Heart left ventricle (tissue), 16 donors: ENCODE data around the gene PREP. TPM values are rescaled to one million over a fixed set of nuclear protein-coding genes. Genes with fewer than 3 reads are reported as not detected.
"Not testable (repeated sequence)": the region's sequence is repeated elsewhere in the genome, so short reads cannot be mapped to it uniquely, and the experiment has no call there.

Experiments used
- ATAC-seq, 4 donors: fragments of 200-7000 bp; cut with Tn5 transposase; one replicate each; pipeline ENCODE4 v1.9.1; 2020 to 2022; ENCODE audit warnings: moderate library complexity in 4 of 4, mild to moderate bottlenecking in 3 of 4, moderate number of reproducible peaks in 1 of 4
- DNase-seq, 5 donors: peaks; one replicate each; pipeline ENCODE4 v3.0.0-alpha.2; 2020
- H3K27ac ChIP-seq, 12 donors: fragments of 200-600 bp; sonication (generic) in 4 of 12; one replicate each; pipeline versions ENCODE4 v1.5.0 to v1.8.0; 2016 to 2022; ENCODE audit warnings: mild to moderate bottlenecking in 2 of 12
- H3K27me3 ChIP-seq, 9 donors: fragments of 200-600 bp; sonication (generic) in 2 of 9; one replicate each; pipeline versions ENCODE4 v1.5.1 to v1.8.0; 2016 to 2022; ENCODE audit warnings: mild to moderate bottlenecking in 3 of 9
- H3K36me3 ChIP-seq, 9 donors: fragments of 200-600 bp; sonication (generic) in 2 of 9; one replicate each; pipeline versions ENCODE4 v1.5.0 to v1.8.0; 2018 to 2022; ENCODE audit warnings: mild to moderate bottlenecking in 2 of 9
- H3K4me1 ChIP-seq, 12 donors: fragments of 200-600 bp; sonication (generic) in 4 of 12; one replicate each; pipeline versions ENCODE4 v1.5.0 to v1.8.0; 2016 to 2022; ENCODE audit warnings: mild to moderate bottlenecking in 3 of 12
- H3K4me3 ChIP-seq, 12 donors: fragments of 200-600 bp; sonication (generic) in 4 of 12; one replicate each; pipeline versions ENCODE4 v1.5.0 to v1.8.0; 2017 to 2022; ENCODE audit warnings: mild to moderate bottlenecking in 9 of 12, moderate library complexity in 4 of 12
- H3K9me3 ChIP-seq, 12 donors: fragments of 200-600 bp; sonication (generic) in 4 of 12; one replicate each; pipeline versions ENCODE4 v1.5.0 to v1.8.0; 2016 to 2022; ENCODE audit warnings: mild to moderate bottlenecking in 1 of 12
- CTCF ChIP-seq, 12 donors: fragments of 200-600 bp; sonication (generic) in 4 of 12; IDR thresholded peaks; one replicate each; pipeline versions ENCODE4 v1.5.0 to v1.8.0; 2018 to 2022; ENCODE audit warnings: antibody characterized with exemption in 12 of 12, mild to moderate bottlenecking in 5 of 12
- POLR2A ChIP-seq, 2 donors: fragments of 450-650 bp; IDR thresholded peaks; one replicate each; pipeline ENCODE4 v1.6.1; 2017; ENCODE audit warnings: antibody characterized with exemption in 2 of 2, mild to moderate bottlenecking in 2 of 2, moderate library complexity in 2 of 2
- WGBS, 4 donors: extraction: QIAGEN DNeasy Blood & Tissue Kit in 2 of 4; methylation state at CpG; one replicate each; pipeline versions ENCODE4 v1.1.5 to v1.1.7; 2013 to 2018; 5-methylcytosine and 5-hydroxymethylcytosine counted together
- intact Hi-C, 10 donors: fragments of 100-400 bp; cut with DNase I; formaldehyde crosslinking; loops; one replicate each; pipeline versions ENCODE4 v1.11.1 to v1.14.2; 2022
- polyA plus RNA-seq, 2 donors: library from polyadenylated mRNA; stranded (reverse); fragments of 200-250 nt; gene quantifications; one replicate each; pipeline ENCODE4 v1.2.3, GENCODE V29; 2013
- total RNA-seq, 9 donors: library from RNA; depleted of rRNA in 2 of 9; stranded (reverse); fragments of >200 nt in 2 of 9; fragmentation: NEBNext Ultra II Directional in 3 of 9; extraction: Animal tissue kit (Norgen Biotek cat#: 25700) in 3 of 9; gene quantifications; one replicate each; pipeline versions ENCODE4 v1.1.0 to v1.2.4, GENCODE V29; 2016 to 2023
- donor health status: ischemic (EF 13 %, LVEDD 7.1; RV severe dilation, severe dysfunction).
- donor health status: healthy with polysubstance abuse.
- donor health status: DM: no; HTN: yes; CAD: no.
- donor health status: DM: no; HTN: no; CAD: no.
- donor health status: ischemic (EF 25% LVEDD 6.9; RV normal size, moderate dysfunction).
- donor health status: ischemic (EF 25% LVEDD 5.7; RV mildly dilated, moderate dysfunction).
- donor health status: healthy.
- donor health status: DM: yes; HTN: yes; CAD: no.
- donor health status: ischemic (EF 35%, LVEDD 5.7; RV mildly dilated, moderate dysfunction).
- donor health status: nonischemic (EF 11% LVEDD 7.7; RV severe dilation, severe dysfunction).
- donor health status: DM: yes; HTN: yes; CAD: no.
- donor health status: PGD.
- donor health status: ischemic (EF 29% LVEDD 5.4; RV normal size, mild dysfunction).
- donor health status: nonischemic (EF 23%, LVEDD 6.1; RV moderate dilation, normal function).

PREP gene
- total and polyA plus RNA-seq, 11 donors = 13.1 to 35.9 (median 29.6) TPM

GRCh38 chr6:105251689-105252088 is 151.2 kb downstream of the PREP start:
- no peak overlapping the region for H3K27ac ChIP-seq
- H3K9me3 ChIP-seq = no peaks in the 10 kb centered on the region
- DNase-seq (no peak), ATAC-seq (no peak)
- H3K36me3 ChIP-seq = no peaks in the 10 kb centered on the region
- intact Hi-C loops = no loop called here
- no peaks in the 10 kb centered on the region for H3K27me3 ChIP-seq
- peaks cover 0 to 1% (median 0%) of the 10 kb centered on the region in 12 donors for H3K4me1 ChIP-seq
- no peak overlapping the region for H3K4me3 ChIP-seq
- 89 to 94% (median 93%) methylated on average over 2 of the region's 2 CpGs for WGBS, 4 donors
- no peak for TF ChIP-seq CTCF (IDR thresholded peaks at IDR 0.05)
- no peak for TF ChIP-seq POLR2A (IDR thresholded peaks at IDR 0.05)

GRCh38 chr6:105250533-105250932 is 152.3 kb downstream of the PREP start:
- intact Hi-C loops = no loop called here
- Histone ChIP-seq H3K27ac (no peak overlapping the region), H3K4me1 (no peaks in the 10 kb centered on the region), H3K27me3 (no peaks in the 10 kb centered on the region), H3K9me3 (no peaks in the 10 kb centered on the region), H3K4me3 (no peak overlapping the region), H3K36me3 (no peaks in the 10 kb centered on the region)
- ATAC-seq = no peak
- no peak for DNase-seq
- 60 to 86% (median 73%) methylated on average over 2 of the region's 2 CpGs for WGBS, 4 donors
- TF ChIP-seq POLR2A (IDR thresholded peaks at IDR 0.05) (no peak), CTCF (IDR thresholded peaks at IDR 0.05) (no peak)

GRCh38 chr6:105243487-105243886 is 159.4 kb downstream of the PREP start:
- no peak for TF ChIP-seq CTCF (IDR thresholded peaks at IDR 0.05)
- TF ChIP-seq POLR2A (IDR thresholded peaks at IDR 0.05) = no peak
- no peaks in the 10 kb centered on the region for H3K4me1 ChIP-seq
- 54 to 68% (median 62%) methylated on average over 2 of the region's 2 CpGs for WGBS, 4 donors

GRCh38 chr6:105235155-105235554 is 167.7 kb downstream of the PREP start:
- Histone ChIP-seq H3K27me3 (no peaks in the 10 kb centered on the region), H3K27ac (no peak overlapping the region), H3K9me3 (peaks cover 0 to 29% (median 2%) of the 10 kb centered on the region in 12 donors), H3K36me3 (no peaks in the 10 kb centered on the region), H3K4me3 (no peak overlapping the region), H3K4me1 (no peaks in the 10 kb centered on the region)
- intact Hi-C loops = no loop called here
- DNase-seq = no peak
- ATAC-seq = no peak
- TF ChIP-seq CTCF (IDR thresholded peaks at IDR 0.05) = no peak
- no peak for TF ChIP-seq POLR2A (IDR thresholded peaks at IDR 0.05)
- WGBS, 4 donors = 83 to 92% (median 89%) methylated on average over 5 of the region's 5 CpGs

More at GRCh38 chr6:105243487-105243886, 159.4 kb downstream of the PREP start:
- Histone ChIP-seq H3K36me3 (no peaks in the 10 kb centered on the region), H3K27ac (no peak overlapping the region), H3K27me3 (no peaks in the 10 kb centered on the region), H3K4me3 (no peak overlapping the region), H3K9me3 (peaks cover 0 to 2% (median 0%) of the 10 kb centered on the region in 12 donors)
- DNase-seq (no peak), ATAC-seq (no peak)
- intact Hi-C loops = no loop called here

- peaks cover 0 to 12% (median under 1%) of the 10 kb centered on the region in 12 donors for H3K9me3 ChIP-seq
- H3K4me1 ChIP-seq, H3K4me3 ChIP-seq, intact Hi-C loops, DNase-seq, H3K27ac ChIP-seq, H3K27me3 ChIP-seq, ATAC-seq, H3K36me3 ChIP-seq: not testable (repeated sequence)
- 89 to 91% (median 91%) methylated on average over 4 of the region's 4 CpGs for WGBS, 4 donors
These were observed 171.1 kb downstream of the PREP start for GRCh38 chr6:105231771-105232170.
